Smooth muscle cell (in vitro differentiated cells): ENCODE data around the gene ABCA4. TPM values are rescaled to one million over a fixed set of nuclear protein-coding genes. Genes with fewer than 3 reads are reported as not detected.

Experiments
- DNase-seq: peaks from one replicate; lab custom pipeline; 2025; ENCODE audit not compliant: unreplicated experiment; lab: John Stamatoyannopoulos, UW
- H2AFZ ChIP-seq: fragments of 200-600 bp; sonication (generic); 2 replicates; pipeline ENCODE4 v1.6.0; 2016; ENCODE audit warnings: antibody characterized with exemption, low read depth, mild to moderate bottlenecking
- H3F3A ChIP-seq: fragments of 200-600 bp; sonication (generic); 2 replicates; pipeline ENCODE4 v1.6.0; 2017; ENCODE audit warnings: antibody characterized with exemption, low read depth
- H3K27ac ChIP-seq: fragments of 200-600 bp; sonication (generic); 2 replicates; pipeline ENCODE4 v1.5.1; 2016; ENCODE audit warnings: low read depth, mild to moderate bottlenecking
- H3K27me3 ChIP-seq: fragments of 200-600 bp; sonication (generic); 2 replicates; pipeline ENCODE4 v1.6.1; 2016; ENCODE audit warnings: low read depth, mild to moderate bottlenecking
- H3K36me3 ChIP-seq: fragments of 200-600 bp; sonication (generic); 2 replicates; pipeline ENCODE4 v1.5.1; 2016; ENCODE audit warnings: low read depth
- H3K4me1 ChIP-seq: fragments of 200-600 bp; sonication (generic); 2 replicates; pipeline ENCODE4 v1.5.1; 2016; ENCODE audit warnings: low read depth
- H3K4me2 ChIP-seq: fragments of 200-600 bp; sonication (generic); 2 replicates; pipeline ENCODE4 v1.6.0; 2016; ENCODE audit warnings: mild to moderate bottlenecking
- H3K4me3 ChIP-seq: fragments of 200-600 bp; sonication (generic); 2 replicates; pipeline ENCODE4 v1.5.1; 2016; ENCODE audit warnings: mild to moderate bottlenecking
- H3K79me2 ChIP-seq: fragments of 200-600 bp; sonication (generic); 2 replicates; pipeline ENCODE4 v1.6.0; 2016; ENCODE audit warnings: low read depth, mild to moderate bottlenecking
- H3K9ac ChIP-seq: fragments of 200-600 bp; sonication (generic); 2 replicates; pipeline ENCODE4 v1.6.0; 2016; ENCODE audit warnings: low read depth
- H3K9me3 ChIP-seq: fragments of 200-600 bp; sonication (generic); replicated peaks from 2 replicates; pipeline ENCODE4 v1.5.1; 2016; ENCODE audit warnings: low read depth
- H4K20me1 ChIP-seq: fragments of 200-600 bp; sonication (generic); 2 replicates; pipeline ENCODE4 v1.6.0; 2016; ENCODE audit warnings: low read depth
- WGBS: methylation state at CpG from one replicate; pipeline ENCODE4 v1.1.7; 2016; ENCODE audit warnings: low lambda C conversion rate; 5-methylcytosine and 5-hydroxymethylcytosine counted together
- polyA plus RNA-seq: library from polyadenylated mRNA; unstranded; fragments of >200 nt; fragmentation: Nextera tagmentation; extraction: Ambion mirVana; gene quantifications from 2 replicates; pipeline ENCODE4 v1.2.1, GENCODE V29; 2016
- total RNA-seq: library from RNA; depleted of rRNA; stranded (reverse); fragments of >200 nt; gene quantifications from 2 replicates; pipeline ENCODE4 v1.2.3, GENCODE V29; 2014
- TF ChIP-seq, protein P1 (sequence below): fragments of 200-600 bp; sonication (generic); IDR thresholded peaks from 2 replicates; pipeline ENCODE4 v1.5.1; 2017; ENCODE audit warnings: borderline replicate concordance, mild to moderate bottlenecking, antibody characterized with exemption; ENCODE audit not compliant: insufficient read depth, poor library complexity, severe bottlenecking

ABCA4 gene
- total and polyA plus RNA-seq, 2 experiments from 2014 or later: 0.46 to 0.99 TPM

DNA sequence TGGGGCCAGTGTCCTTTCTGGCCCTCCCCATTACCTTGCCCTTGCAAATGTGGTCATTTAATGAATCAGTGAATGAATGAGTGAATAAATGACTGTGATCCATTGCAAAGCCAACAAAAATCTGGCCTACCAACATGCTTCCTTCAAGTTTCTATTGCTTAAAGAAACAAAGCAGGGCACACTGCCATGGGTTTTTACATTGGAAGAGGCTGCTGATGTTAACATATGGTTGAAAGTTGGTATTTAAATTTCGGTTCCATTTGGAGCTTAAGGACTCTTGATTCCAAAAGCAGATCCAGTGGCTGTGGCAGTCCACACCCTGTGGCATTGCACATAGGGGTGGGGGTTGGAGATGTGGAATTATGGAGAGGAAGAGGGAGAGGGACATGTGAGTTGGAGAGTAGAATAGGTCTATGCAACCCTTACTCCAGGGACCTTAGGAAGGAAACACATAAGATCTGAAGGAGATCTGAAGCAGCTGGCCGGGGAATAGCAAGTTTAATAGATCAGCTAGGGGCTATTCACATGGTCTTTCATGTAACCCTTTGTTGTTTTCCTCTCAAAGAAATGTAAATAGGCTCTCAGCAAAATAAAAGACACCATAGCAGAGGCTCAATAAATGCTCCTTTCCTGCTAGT is 7.2 kb downstream of the ABCA4 start:
- 53% methylated on average over 2 of the region's 2 CpGs for WGBS
- peaks cover 9% of the 10 kb centered on the region for H3F3A ChIP-seq

DNA sequence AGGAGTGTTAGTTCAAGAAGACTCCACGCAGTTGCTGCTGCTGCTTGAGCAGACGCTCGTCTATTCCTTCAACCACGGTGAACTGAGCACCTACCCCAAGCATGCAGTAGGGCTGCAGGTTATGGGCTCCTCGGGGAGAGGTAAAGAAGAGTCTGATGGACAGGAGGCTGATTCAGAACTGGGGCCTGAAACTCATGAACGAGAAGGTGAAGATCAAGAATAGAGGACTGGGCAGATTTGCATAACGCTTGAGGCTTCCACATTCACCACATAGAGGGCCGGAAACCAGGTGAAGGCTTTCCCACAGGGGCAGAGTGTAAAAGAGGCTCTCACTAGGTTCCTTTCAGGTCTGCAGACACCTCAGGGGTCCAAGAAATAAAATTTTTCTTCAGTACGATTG is 9.1 kb downstream of the ABCA4 start:
- no peak overlapping the region for H3K4me2 ChIP-seq
- H3K4me1 ChIP-seq: peaks cover 17% of the 10 kb centered on the region
- H3K9ac ChIP-seq: no peak overlapping the region
- no peaks in the 10 kb centered on the region for H3K9me3 ChIP-seq
- H3K79me2 ChIP-seq: no peaks in the 10 kb centered on the region
- no peak overlapping the region for H3K4me3 ChIP-seq
- no peak for DNase-seq
- H3K27ac ChIP-seq: no peak overlapping the region
- WGBS: 86% methylated on average over 9 of the region's 9 CpGs
- H2AFZ ChIP-seq: no peak overlapping the region
- no peaks in the 10 kb centered on the region for H3K27me3 ChIP-seq
- H3K36me3 ChIP-seq: no peaks in the 10 kb centered on the region
- TF ChIP-seq, protein P1, sequence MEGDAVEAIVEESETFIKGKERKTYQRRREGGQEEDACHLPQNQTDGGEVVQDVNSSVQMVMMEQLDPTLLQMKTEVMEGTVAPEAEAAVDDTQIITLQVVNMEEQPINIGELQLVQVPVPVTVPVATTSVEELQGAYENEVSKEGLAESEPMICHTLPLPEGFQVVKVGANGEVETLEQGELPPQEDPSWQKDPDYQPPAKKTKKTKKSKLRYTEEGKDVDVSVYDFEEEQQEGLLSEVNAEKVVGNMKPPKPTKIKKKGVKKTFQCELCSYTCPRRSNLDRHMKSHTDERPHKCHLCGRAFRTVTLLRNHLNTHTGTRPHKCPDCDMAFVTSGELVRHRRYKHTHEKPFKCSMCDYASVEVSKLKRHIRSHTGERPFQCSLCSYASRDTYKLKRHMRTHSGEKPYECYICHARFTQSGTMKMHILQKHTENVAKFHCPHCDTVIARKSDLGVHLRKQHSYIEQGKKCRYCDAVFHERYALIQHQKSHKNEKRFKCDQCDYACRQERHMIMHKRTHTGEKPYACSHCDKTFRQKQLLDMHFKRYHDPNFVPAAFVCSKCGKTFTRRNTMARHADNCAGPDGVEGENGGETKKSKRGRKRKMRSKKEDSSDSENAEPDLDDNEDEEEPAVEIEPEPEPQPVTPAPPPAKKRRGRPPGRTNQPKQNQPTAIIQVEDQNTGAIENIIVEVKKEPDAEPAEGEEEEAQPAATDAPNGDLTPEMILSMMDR: no peak
- no peaks in the 10 kb centered on the region for H4K20me1 ChIP-seq
- no peaks in the 10 kb centered on the region for H3F3A ChIP-seq

More for the DNA sequence above, 7.2 kb downstream of the ABCA4 start:
- H3K4me2 ChIP-seq: no peak overlapping the region
- H3K27ac ChIP-seq: no peak overlapping the region
- no peaks in the 10 kb centered on the region for H3K9me3 ChIP-seq
- no peaks in the 10 kb centered on the region for H4K20me1 ChIP-seq
- no peaks in the 10 kb centered on the region for H3K27me3 ChIP-seq
- H3K36me3 ChIP-seq: no peaks in the 10 kb centered on the region
- no peak overlapping the region for H3K9ac ChIP-seq
- TF ChIP-seq, protein P1: no peak
- H3K4me1 ChIP-seq: peaks cover 24% of the 10 kb centered on the region
- no peak overlapping the region for H2AFZ ChIP-seq
- DNase-seq: no peak
- H3K4me3 ChIP-seq: no peak overlapping the region
- no peaks in the 10 kb centered on the region for H3K79me2 ChIP-seq

DNA sequence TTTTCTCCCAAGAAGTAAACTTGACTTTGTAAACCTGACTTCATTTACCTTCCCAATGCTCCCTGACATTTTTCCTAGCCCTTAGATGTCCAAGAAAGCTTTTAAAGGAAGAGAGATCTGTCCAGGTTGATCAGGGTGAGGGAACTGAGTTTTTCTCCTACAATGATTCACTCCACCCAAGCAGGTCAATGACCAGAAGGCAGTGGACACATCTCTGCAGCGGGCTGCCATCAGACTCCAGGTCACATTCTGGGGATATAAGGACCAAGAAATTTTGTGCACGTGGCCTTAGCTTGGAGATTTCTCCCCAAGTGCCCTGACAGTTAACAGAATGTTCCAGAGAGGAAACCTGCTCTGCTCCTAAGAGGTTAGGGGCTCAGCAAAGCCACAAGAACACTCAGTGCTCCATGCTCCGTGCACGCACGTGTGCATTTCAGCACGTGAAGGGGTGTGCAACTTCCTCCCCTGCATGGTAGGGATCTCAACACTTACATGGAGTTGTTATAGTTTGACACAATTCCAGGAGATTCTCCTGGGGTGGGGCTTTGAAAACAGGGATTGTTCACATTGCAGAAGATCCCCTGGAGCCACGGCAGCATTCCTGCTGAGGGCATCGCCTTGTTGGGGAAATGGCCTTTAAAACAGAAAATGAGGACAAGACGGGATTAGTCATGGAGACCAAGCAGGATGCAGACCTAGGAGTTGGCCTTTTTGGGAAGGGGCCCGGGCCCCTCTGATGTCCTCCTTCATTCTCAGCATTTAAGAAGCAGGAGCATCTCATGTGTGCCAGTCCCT is 9.8 kb downstream of the ABCA4 start:
- peaks cover 10% of the 10 kb centered on the region for H3K4me1 ChIP-seq
- no peaks in the 10 kb centered on the region for H3K9me3 ChIP-seq
- no peak overlapping the region for H3K4me2 ChIP-seq
- no peaks in the 10 kb centered on the region for H3K36me3 ChIP-seq
- WGBS: 88% methylated on average over 10 of the region's 10 CpGs
- no peak for DNase-seq
- H3K27me3 ChIP-seq: no peaks in the 10 kb centered on the region
- H4K20me1 ChIP-seq: no peaks in the 10 kb centered on the region
- H3K4me3 ChIP-seq: no peak overlapping the region
- H3K79me2 ChIP-seq: no peaks in the 10 kb centered on the region
- H3F3A ChIP-seq: peaks cover under 1% of the 10 kb centered on the region
- no peak overlapping the region for H2AFZ ChIP-seq
- H3K27ac ChIP-seq: no peak overlapping the region
- TF ChIP-seq, protein P1: no peak
- no peak overlapping the region for H3K9ac ChIP-seq
